Renal cortex interstitium (tissue), 11 donors: ENCODE data around the gene CCDC78. TPM values are rescaled to one million over a fixed set of nuclear protein-coding genes. Genes with fewer than 3 reads are reported as not detected.
A peak's percentile ranks its signal among the peaks of the same experiment; 100 is the strongest.
"Not testable (repeated sequence)": the region's sequence is repeated elsewhere in the genome, so short reads cannot be mapped to it uniquely, and the experiment has no call there.

Source experiments
- DNase-seq, 11 donors: peaks; one replicate each; pipeline ENCODE4 v3.0.0-alpha.2; 2013; ENCODE audit warnings: low read depth in 9 of 11, low spot score in 4 of 11; ENCODE audit errors: extremely low read depth in 1 of 11
- polyA plus RNA-seq, 3 donors: library from polyadenylated mRNA; unstranded; fragments of 120-200 nt; gene quantifications; one replicate each; pipeline ENCODE4 v1.2.1, GENCODE V29; 2013; ENCODE audit not compliant: insufficient read length in 3 of 3

The CCDC78 gene
- polyA plus RNA-seq, 3 donors, result 1.5 to 3.6 (median 3.1) TPM

- DNase-seq, result no peak
Observed at GRCh38 chr16:716768-717325, 9.4 kb downstream of the CCDC78 start.

GRCh38 chr16:716200-716568 lies 10.1 kb downstream of the CCDC78 start:
- no peak for DNase-seq

- DNase-seq, result no peak
Observed at GRCh38 chr16:715477-716199, 10.6 kb downstream of the CCDC78 start.

- DNase-seq, result peak in 9 of 11 donors; percentile 60 to 88 (median 82)
Observed at GRCh38 chr16:714558-715476, 11.4 kb downstream of the CCDC78 start, which contains the start of gene METRN. Gene METRN (plus strand): TSS chr16:715118. CDS start chr16:715290, 172 bp downstream.

- no peak for DNase-seq
Observed at GRCh38 chr16:714079-714478, 12.2 kb downstream of the CCDC78 start.

- DNase-seq, result not testable (repeated sequence)
Observed at GRCh38 chr16:712740-713250, 13.4 kb downstream of the CCDC78 start.

GRCh38 chr16:711548-712320 lies 14.5 kb downstream of the CCDC78 start:
- peak in 1 of 11 donors; percentile 64 for DNase-seq

- no peak for DNase-seq
Observed at GRCh38 chr16:711084-711483, 15.2 kb downstream of the CCDC78 start.

- DNase-seq, result no peak
Observed at GRCh38 chr16:710500-711075, 15.7 kb downstream of the CCDC78 start.

GRCh38 chr16:709566-710499 lies 16.4 kb downstream of the CCDC78 start:
- DNase-seq, result peak in 1 of 11 donors; percentile 55

- DNase-seq, result no peak
Observed at GRCh38 chr16:708959-709358, 17.3 kb downstream of the CCDC78 start.

GRCh38 chr16:708019-708418 lies 18.2 kb downstream of the CCDC78 start:
- DNase-seq, result no peak

- DNase-seq, result no peak
Observed at GRCh38 chr16:707062-707538, 19.1 kb downstream of the CCDC78 start.

GRCh38 chr16:706189-707061 lies 19.8 kb downstream of the CCDC78 start:
- no peak for DNase-seq

GRCh38 chr16:705431-706188 lies 20.6 kb downstream of the CCDC78 start, which contains the start of gene FBXL16:
Gene FBXL16 (minus strand): TSS chr16:705801. CDS start chr16:697405, 8,396 bp downstream.
- no peak for DNase-seq
